Neural cell (in vitro differentiated cells): Measurements from ENCODE around the gene FMNL1. TPM values are rescaled to one million over a fixed set of nuclear protein-coding genes. Genes with fewer than 3 reads are reported as not detected.

ENCODE experiments used
- H2AFZ ChIP-seq: fragments of 200-600, 300-800 bp; sonication (generic), shearing (Covaris generic); 2 replicates; pipeline ENCODE4 v1.6.0; 2014; ENCODE audit warnings: low read depth, mild to moderate bottlenecking, antibody characterized with exemption, low read length, moderate library complexity
- H3F3A ChIP-seq: fragments of 200-600 bp; shearing (Covaris generic); 2 replicates; pipeline ENCODE4 v1.6.1; 2016; ENCODE audit warnings: mild to moderate bottlenecking, moderate library complexity, mixed read lengths, antibody characterized with exemption, low read length; ENCODE audit not compliant: insufficient read depth, poor library complexity, severe bottlenecking
- H3K27ac ChIP-seq: fragments of 200-600, 300-800 bp; sonication (generic), shearing (Covaris generic); 2 replicates; pipeline ENCODE4 v1.5.1; 2014; ENCODE audit warnings: mild to moderate bottlenecking, low read length, moderate library complexity
- H3K27me3 ChIP-seq: fragments of 300-800, 200-600 bp; sonication (generic), shearing (Covaris generic); 2 replicates; pipeline ENCODE4 v1.6.0; 2014; ENCODE audit warnings: mild to moderate bottlenecking, low read depth, low read length, moderate library complexity; ENCODE audit not compliant: insufficient read depth
- H3K36me3 ChIP-seq: fragments of 300-800, 200-600 bp; sonication (generic), shearing (Covaris generic); 2 replicates; pipeline ENCODE4 v1.5.1; 2014; ENCODE audit warnings: mild to moderate bottlenecking, antibody characterized with exemption, low read length, moderate library complexity; ENCODE audit not compliant: insufficient read depth
- H3K4me2 ChIP-seq: fragments of 300-800, 200-600 bp; sonication (generic), shearing (Covaris generic); 2 replicates; pipeline ENCODE4 v1.6.0; 2014; ENCODE audit warnings: mild to moderate bottlenecking, low read length
- H3K4me3 ChIP-seq: fragments of 300-800, 200-600 bp; sonication (generic), shearing (Covaris generic); 2 replicates; pipeline ENCODE4 v1.5.1; 2014; ENCODE audit warnings: mild to moderate bottlenecking, low read length, moderate library complexity
- H3K79me2 ChIP-seq: fragments of 200-600 bp; shearing (Covaris generic); replicated peaks from 2 replicates; pipeline ENCODE4 v1.6.0; 2014; ENCODE audit warnings: mild to moderate bottlenecking, low read length, moderate library complexity; ENCODE audit not compliant: insufficient read depth
- H3K9ac ChIP-seq: fragments of 300-800, 200-600 bp; sonication (generic), shearing (Covaris generic); 2 replicates; pipeline ENCODE4 v1.6.1; 2016; ENCODE audit warnings: mild to moderate bottlenecking, low read length, mixed read lengths
- H3K9me2 ChIP-seq: fragments of 200-600 bp; shearing (Covaris generic); 2 replicates; pipeline ENCODE4 v1.6.1; 2016; ENCODE audit warnings: mild to moderate bottlenecking, low read length, mixed read lengths; ENCODE audit not compliant: insufficient read depth
- H3K9me3 ChIP-seq: fragments of 200-600, 300-800 bp; sonication (generic), shearing (Covaris generic); 2 replicates; pipeline ENCODE4 v1.6.1; 2016; ENCODE audit warnings: mild to moderate bottlenecking, mixed run types, low read length, moderate library complexity, mixed read lengths
- H4K20me1 ChIP-seq: fragments of 200-600 bp; shearing (Covaris generic); 2 replicates; pipeline ENCODE4 v1.6.1; 2016; ENCODE audit warnings: mild to moderate bottlenecking, mixed run types; ENCODE audit not compliant: insufficient read depth
- EP300 ChIP-seq: fragments of 450-650 bp; conservative IDR thresholded peaks from 2 replicates; pipeline ENCODE4 v1.6.1; 2014; ENCODE audit warnings: antibody characterized with exemption, mild to moderate bottlenecking, moderate library complexity; ENCODE audit not compliant: poor library complexity, severe bottlenecking
- EZH2 ChIP-seq: fragments of 200-600, 300-800 bp; shearing (Covaris generic), sonication (generic); IDR thresholded peaks from 2 replicates; pipeline ENCODE4 v1.6.1; 2014; ENCODE audit warnings: antibody characterized with exemption, low read length, borderline replicate concordance, mild to moderate bottlenecking; ENCODE audit not compliant: insufficient read depth, poor library complexity, severe bottlenecking
- MXI1 ChIP-seq: fragments of 450-650 bp; conservative IDR thresholded peaks from 2 replicates; pipeline ENCODE4 v1.6.1; 2014; ENCODE audit warnings: antibody characterized with exemption, mild to moderate bottlenecking; ENCODE audit not compliant: poor library complexity, severe bottlenecking
- POLR2AphosphoS5 ChIP-seq: IDR thresholded peaks from 2 replicates; pipeline ENCODE4 v1.6.1; 2012
- RAD21 ChIP-seq: fragments of 450-650 bp; conservative IDR thresholded peaks from 2 replicates; pipeline ENCODE4 v1.6.1; 2014; ENCODE audit warnings: antibody characterized with exemption, mild to moderate bottlenecking, moderate library complexity
- SMC3 ChIP-seq: fragments of 450-650 bp; conservative IDR thresholded peaks from 2 replicates; pipeline ENCODE4 v1.6.1; 2014; ENCODE audit warnings: antibody characterized with exemption, mild to moderate bottlenecking, moderate library complexity; ENCODE audit not compliant: poor library complexity
- TAF1 ChIP-seq: IDR thresholded peaks from 2 replicates; pipeline ENCODE4 v1.6.1; 2012; ENCODE audit warnings: low read depth
- polyA plus RNA-seq: library from polyadenylated mRNA; depleted of rRNA; stranded (reverse); fragments of >200 nt; gene quantifications from 2 replicates; pipeline ENCODE4 v1.2.3, GENCODE V29; 2014
- TF ChIP-seq, protein P1 (sequence below): fragments of 450-650 bp; IDR thresholded peaks from 2 replicates; pipeline ENCODE4 v1.5.1; 2014; ENCODE audit warnings: antibody characterized with exemption, mild to moderate bottlenecking, moderate library complexity; ENCODE audit not compliant: poor library complexity, severe bottlenecking
- TF ChIP-seq, protein P2 (sequence below): IDR thresholded peaks from 2 replicates; pipeline ENCODE4 v1.6.1; 2012; ENCODE audit warnings: borderline replicate concordance

Gene FMNL1
- polyA plus RNA-seq, 1 donor from 2014 or later: 5.6 TPM

- H3K79me2 ChIP-seq: no peaks in the 10 kb centered on the region
- H3K9ac ChIP-seq: no peak overlapping the region
- no peak overlapping the region for H3K4me2 ChIP-seq
- no peaks in the 10 kb centered on the region for H4K20me1 ChIP-seq
- no peaks in the 10 kb centered on the region for H3K9me3 ChIP-seq
- TF ChIP-seq EZH2 (no peak), TAF1 (no peak)
- TF ChIP-seq, protein P1, sequence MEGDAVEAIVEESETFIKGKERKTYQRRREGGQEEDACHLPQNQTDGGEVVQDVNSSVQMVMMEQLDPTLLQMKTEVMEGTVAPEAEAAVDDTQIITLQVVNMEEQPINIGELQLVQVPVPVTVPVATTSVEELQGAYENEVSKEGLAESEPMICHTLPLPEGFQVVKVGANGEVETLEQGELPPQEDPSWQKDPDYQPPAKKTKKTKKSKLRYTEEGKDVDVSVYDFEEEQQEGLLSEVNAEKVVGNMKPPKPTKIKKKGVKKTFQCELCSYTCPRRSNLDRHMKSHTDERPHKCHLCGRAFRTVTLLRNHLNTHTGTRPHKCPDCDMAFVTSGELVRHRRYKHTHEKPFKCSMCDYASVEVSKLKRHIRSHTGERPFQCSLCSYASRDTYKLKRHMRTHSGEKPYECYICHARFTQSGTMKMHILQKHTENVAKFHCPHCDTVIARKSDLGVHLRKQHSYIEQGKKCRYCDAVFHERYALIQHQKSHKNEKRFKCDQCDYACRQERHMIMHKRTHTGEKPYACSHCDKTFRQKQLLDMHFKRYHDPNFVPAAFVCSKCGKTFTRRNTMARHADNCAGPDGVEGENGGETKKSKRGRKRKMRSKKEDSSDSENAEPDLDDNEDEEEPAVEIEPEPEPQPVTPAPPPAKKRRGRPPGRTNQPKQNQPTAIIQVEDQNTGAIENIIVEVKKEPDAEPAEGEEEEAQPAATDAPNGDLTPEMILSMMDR: no peak
- H2AFZ ChIP-seq: no peak overlapping the region
- peaks cover 42% of the 10 kb centered on the region for H3K27me3 ChIP-seq
- no peaks in the 10 kb centered on the region for H3K9me2 ChIP-seq
- no peaks in the 10 kb centered on the region for H3F3A ChIP-seq
- peak overlapping the region; percentile 51 for H3K4me3 ChIP-seq
- no peak overlapping the region for H3K27ac ChIP-seq
- no peaks in the 10 kb centered on the region for H3K36me3 ChIP-seq
Measured at GRCh38 chr17:45222996-45223538, 1.4 kb downstream of the FMNL1 start.

- Histone ChIP-seq H3K9me2 (no peaks in the 10 kb centered on the region), H3K4me2 (no peak overlapping the region), H3K27ac (no peak overlapping the region), H2AFZ (no peak overlapping the region), H3K27me3 (peaks cover 42% of the 10 kb centered on the region), H3K79me2 (no peaks in the 10 kb centered on the region), H3K36me3 (no peaks in the 10 kb centered on the region), H3K9me3 (no peaks in the 10 kb centered on the region), H3F3A (no peaks in the 10 kb centered on the region), H4K20me1 (no peaks in the 10 kb centered on the region), H3K4me3 (no peak overlapping the region), H3K9ac (no peak overlapping the region)
- TF ChIP-seq MXI1 (no peak), EZH2 (no peak), RAD21 (no peak), EP300 (no peak), SMC3 (no peak), TAF1 (no peak), POLR2AphosphoS5 (no peak)
- TF ChIP-seq, protein P2, sequence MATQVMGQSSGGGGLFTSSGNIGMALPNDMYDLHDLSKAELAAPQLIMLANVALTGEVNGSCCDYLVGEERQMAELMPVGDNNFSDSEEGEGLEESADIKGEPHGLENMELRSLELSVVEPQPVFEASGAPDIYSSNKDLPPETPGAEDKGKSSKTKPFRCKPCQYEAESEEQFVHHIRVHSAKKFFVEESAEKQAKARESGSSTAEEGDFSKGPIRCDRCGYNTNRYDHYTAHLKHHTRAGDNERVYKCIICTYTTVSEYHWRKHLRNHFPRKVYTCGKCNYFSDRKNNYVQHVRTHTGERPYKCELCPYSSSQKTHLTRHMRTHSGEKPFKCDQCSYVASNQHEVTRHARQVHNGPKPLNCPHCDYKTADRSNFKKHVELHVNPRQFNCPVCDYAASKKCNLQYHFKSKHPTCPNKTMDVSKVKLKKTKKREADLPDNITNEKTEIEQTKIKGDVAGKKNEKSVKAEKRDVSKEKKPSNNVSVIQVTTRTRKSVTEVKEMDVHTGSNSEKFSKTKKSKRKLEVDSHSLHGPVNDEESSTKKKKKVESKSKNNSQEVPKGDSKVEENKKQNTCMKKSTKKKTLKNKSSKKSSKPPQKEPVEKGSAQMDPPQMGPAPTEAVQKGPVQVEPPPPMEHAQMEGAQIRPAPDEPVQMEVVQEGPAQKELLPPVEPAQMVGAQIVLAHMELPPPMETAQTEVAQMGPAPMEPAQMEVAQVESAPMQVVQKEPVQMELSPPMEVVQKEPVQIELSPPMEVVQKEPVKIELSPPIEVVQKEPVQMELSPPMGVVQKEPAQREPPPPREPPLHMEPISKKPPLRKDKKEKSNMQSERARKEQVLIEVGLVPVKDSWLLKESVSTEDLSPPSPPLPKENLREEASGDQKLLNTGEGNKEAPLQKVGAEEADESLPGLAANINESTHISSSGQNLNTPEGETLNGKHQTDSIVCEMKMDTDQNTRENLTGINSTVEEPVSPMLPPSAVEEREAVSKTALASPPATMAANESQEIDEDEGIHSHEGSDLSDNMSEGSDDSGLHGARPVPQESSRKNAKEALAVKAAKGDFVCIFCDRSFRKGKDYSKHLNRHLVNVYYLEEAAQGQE: no peak
Measured at GRCh38 chr17:45223539-45224528, 2.1 kb downstream of the FMNL1 start.
